KOPT-K1 (cell line): Measurements from ENCODE around the gene C6orf15.

Source experiments
- H3K27ac ChIP-seq: fragments of 200-600 bp; sonication (generic); 2 replicates; pipeline ENCODE4 v1.5.1; 2016; ENCODE audit warnings: antibody characterized with exemption, mild to moderate bottlenecking, low read depth, low read length; ENCODE audit not compliant: poor library complexity, severe bottlenecking
- H3K36me3 ChIP-seq: fragments of 200-600 bp; sonication (generic); 2 replicates; pipeline ENCODE4 v1.5.1; 2017; ENCODE audit warnings: antibody characterized with exemption, mild to moderate bottlenecking, low read length, moderate library complexity; ENCODE audit not compliant: insufficient read depth
- H3K9me3 ChIP-seq: fragments of 200-600 bp; sonication (generic); 2 replicates; pipeline ENCODE4 v1.5.1; 2017; ENCODE audit warnings: antibody characterized with exemption, low read length, mild to moderate bottlenecking; ENCODE audit not compliant: insufficient read depth, poor library complexity, severe bottlenecking

C6orf15 gene

DNA sequence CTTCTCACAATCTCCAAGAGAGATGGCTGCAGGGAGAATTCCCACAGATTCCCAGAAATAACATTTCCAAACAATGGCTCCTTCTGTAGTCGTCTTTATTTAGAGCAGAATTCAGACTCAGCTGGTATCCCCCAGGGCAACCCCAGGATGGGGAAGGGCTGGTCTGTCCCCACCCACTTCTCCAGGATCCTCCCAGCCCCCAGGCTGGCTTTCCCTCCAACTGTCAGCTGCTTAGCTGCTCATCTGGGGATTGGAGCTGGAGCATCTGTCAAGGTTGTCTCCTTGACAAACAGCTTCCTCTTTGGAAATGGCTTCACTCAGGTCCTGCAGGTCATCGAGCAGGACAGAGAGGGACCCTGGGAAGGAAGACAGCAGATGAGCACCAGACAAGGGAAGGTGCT lies 30.0 kb upstream of the C6orf15 start:
- H3K27ac ChIP-seq = no peak overlapping the region
- no peaks in the 10 kb centered on the region for H3K9me3 ChIP-seq
- peaks cover 51% of the 10 kb centered on the region for H3K36me3 ChIP-seq

DNA sequence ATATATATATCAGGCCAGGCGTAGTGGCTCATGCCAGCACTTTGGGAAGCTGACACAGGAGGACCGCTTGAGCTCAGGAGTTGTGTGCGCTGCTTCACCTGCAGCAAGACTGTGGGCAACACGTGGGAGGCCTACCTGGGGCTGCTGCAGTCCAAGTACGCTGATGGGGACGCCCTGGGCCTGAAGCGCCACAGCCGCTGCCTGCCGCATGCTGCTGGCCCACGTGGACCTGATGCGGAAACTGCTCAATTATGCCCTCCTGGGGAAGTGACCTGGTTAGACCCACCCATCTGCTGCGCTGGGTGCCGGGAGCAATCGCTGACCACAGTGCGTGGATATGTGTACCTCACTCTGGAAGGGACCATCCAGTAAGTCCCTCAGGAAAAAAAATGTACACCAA lies 28.3 kb upstream of the C6orf15 start:
- no peak overlapping the region for H3K27ac ChIP-seq
- H3K9me3 ChIP-seq = no peaks in the 10 kb centered on the region

DNA sequence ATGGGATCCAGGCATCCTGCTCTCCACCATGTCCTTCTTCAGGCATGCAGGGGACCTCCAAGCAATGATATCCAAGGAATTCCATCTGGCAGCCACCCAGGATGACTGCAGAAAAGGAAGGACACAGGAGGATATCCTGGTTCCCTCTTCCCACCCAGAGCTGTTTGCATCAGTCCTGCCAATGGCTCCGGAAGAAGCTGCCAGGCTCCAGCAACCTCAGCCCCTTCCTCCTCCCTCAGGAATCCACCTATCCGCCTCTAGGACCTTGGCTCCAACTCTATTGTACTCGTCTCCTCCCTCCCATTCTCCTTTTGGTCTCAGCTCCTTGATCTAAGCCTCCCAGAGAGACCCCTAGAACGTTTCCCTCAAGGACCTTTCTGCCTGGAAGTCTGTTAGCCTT lies 27.2 kb upstream of the C6orf15 start:
- Histone ChIP-seq H3K27ac (no peak overlapping the region), H3K9me3 (no peaks in the 10 kb centered on the region), H3K36me3 (peaks cover 24% of the 10 kb centered on the region)

More for the DNA sequence above, 28.3 kb upstream of the C6orf15 start:
- peaks cover 35% of the 10 kb centered on the region for H3K36me3 ChIP-seq

DNA sequence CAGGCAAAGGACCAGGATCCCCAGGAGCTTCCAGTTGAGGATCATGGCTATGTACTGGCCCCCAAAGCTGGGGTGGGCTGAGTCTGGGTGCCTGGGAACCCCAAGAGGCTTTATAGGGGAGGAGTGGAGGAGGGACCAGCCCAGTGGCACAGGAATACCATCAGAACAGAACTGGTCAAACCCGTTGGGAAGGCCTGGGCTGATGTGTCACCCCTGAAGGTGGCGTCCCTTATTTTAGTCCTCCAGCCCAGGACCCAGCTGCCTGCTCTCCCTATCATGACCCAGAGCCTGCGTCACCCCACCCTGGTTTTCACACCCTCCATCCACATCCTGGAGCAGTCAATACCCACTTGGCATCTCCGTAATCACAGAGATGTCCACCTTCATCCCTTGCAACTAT lies 26.6 kb upstream of the C6orf15 start, which contains the start of gene PSORS1C2:
PSORS1C2 (minus strand) TSS at position 85 of the 400 bp plus-strand sequence; CDS start at position 45, 40 bp downstream.
- Histone ChIP-seq H3K36me3 (peaks cover 18% of the 10 kb centered on the region), H3K27ac (no peak within 1 kb of the TSS)

DNA sequence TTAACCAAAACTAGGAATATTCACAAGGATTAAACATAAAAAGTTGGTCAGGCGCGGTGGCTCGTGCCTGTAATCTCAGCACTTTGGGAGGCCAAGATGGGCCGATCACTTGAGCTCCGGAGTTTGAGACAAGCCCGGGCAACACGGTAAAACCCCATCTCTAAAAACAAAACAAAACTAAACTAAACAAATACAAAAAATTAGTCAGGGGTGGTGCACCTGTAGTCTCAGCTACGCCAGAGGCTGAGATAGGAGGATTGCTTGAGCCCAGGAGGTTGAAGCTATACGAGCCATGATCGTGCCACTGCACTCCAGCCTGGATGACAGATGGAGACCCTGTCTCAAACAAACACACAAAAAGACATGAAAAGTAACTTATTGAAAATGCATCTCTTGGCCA lies 23.3 kb upstream of the C6orf15 start:
- no peaks in the 10 kb centered on the region for H3K9me3 ChIP-seq
- H3K27ac ChIP-seq = no peak overlapping the region
- no peaks in the 10 kb centered on the region for H3K36me3 ChIP-seq

More for the DNA sequence above, 26.6 kb upstream of the C6orf15 start, which contains the start of gene PSORS1C2:
- H3K9me3 ChIP-seq = no peaks in the 10 kb centered on the region

DNA sequence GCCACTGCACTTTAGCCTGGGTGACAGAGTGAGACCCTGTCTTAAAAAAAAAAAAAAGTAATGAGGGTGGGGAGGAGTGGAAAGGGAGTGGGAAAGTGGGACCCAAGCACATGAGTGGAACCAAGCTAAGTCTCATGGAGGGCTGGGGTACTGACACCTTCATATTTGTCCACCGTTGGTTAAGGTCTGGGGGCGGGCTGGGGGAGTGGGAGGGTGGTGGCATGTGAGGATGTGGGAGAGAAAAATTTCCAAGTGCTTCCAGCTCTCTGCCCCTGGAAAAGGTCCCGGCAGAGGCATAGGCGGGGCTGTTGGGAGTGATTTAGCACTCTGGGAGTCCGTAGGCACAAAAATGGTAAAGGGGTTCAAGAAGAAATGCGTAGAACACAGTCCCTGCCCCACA lies 20.4 kb upstream of the C6orf15 start:
- Histone ChIP-seq H3K9me3 (no peaks in the 10 kb centered on the region), H3K27ac (no peak overlapping the region), H3K36me3 (no peaks in the 10 kb centered on the region)

DNA sequence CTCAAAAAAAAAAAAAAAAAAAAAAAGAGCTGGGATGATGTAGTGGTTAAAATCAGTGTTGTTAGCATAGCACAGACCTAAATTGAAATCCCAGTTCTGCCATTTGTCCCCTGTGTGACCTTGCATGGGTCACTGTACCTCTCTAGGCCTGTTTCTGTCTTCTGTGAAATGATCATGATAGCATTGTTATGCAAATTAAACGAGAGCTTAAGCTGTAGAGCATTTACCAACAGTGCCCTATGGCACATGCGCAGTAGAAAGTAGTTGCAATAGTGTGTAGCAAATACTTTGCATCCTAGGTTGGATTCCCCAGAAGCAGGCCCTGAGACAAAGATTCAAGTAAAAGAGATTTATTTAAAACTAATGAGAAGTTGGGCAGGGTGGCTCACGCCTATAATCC lies 19.2 kb upstream of the C6orf15 start:
- Histone ChIP-seq H3K9me3 (no peaks in the 10 kb centered on the region), H3K36me3 (no peaks in the 10 kb centered on the region), H3K27ac (no peak overlapping the region)

DNA sequence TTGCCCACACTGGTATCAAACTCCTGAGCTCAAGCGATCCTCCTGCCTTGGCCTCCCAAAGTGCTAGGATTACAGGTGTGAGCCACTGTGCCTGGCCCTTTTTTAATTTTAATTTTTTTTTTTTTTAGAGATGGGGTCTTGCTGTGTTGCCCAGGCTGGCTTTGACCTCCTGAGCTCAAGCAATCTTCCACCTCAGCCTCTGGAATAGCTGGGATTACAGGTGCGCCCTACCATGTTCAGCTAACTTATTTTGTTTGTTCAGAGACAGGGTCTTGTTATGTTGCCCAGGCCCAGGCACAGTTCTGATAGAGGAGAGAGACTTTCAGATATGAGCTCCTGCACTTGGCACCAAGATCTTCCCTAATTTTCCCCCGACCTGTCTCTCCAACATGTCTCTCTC lies 18.4 kb upstream of the C6orf15 start:
- Histone ChIP-seq H3K36me3 (no peaks in the 10 kb centered on the region), H3K9me3 (no peaks in the 10 kb centered on the region), H3K27ac (no peak overlapping the region)

DNA sequence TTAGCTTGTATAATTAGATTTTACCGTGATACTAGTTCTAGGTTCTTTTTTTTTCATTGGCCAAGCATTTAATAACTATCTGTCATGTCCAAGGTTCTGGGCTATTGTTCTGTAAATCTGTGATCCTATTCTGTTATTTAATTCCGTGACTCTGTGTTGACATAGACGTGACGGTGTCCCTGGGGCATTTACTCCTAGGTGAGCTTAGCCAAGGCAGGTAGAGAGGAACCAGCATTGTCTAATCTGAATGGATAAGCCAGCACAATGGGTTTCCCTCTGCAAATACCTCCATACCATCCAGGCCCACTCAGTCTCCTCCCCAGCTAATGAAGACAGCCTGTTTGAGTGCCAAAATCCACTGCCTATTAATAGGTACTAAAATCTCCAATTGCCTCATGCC lies 16.8 kb upstream of the C6orf15 start:
- H3K27ac ChIP-seq = no peak overlapping the region
- H3K36me3 ChIP-seq = no peaks in the 10 kb centered on the region
- H3K9me3 ChIP-seq = no peaks in the 10 kb centered on the region

DNA sequence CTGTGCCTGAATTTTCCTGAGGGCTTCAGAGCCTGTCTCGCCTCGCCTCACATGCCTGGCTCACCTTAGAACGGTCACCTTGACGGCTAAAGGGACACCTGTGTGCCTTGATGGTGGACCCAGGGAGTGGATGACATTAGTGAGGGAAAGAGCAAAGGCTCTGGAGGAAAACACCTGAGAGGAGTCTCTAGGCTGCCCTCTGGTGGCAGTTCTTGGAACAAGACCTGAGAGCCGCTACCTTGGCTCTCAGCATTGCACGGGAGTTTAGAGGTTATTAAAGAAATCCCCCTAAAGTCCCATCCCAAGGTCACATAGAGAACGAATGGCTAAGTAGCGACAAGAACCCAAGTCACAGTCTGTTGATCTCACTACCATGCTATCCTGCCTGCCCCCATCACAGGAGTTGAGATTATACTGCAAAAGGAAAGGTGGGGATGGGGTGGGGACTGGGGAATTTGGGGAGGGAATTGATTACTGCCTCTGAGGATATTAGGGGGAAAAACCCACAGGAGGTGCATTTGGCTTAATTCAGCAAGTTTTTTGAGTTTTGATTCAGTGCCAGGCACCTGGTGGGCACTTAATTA lies 15.8 kb upstream of the C6orf15 start:
- Histone ChIP-seq H3K9me3 (no peaks in the 10 kb centered on the region), H3K27ac (no peak overlapping the region), H3K36me3 (no peaks in the 10 kb centered on the region)

DNA sequence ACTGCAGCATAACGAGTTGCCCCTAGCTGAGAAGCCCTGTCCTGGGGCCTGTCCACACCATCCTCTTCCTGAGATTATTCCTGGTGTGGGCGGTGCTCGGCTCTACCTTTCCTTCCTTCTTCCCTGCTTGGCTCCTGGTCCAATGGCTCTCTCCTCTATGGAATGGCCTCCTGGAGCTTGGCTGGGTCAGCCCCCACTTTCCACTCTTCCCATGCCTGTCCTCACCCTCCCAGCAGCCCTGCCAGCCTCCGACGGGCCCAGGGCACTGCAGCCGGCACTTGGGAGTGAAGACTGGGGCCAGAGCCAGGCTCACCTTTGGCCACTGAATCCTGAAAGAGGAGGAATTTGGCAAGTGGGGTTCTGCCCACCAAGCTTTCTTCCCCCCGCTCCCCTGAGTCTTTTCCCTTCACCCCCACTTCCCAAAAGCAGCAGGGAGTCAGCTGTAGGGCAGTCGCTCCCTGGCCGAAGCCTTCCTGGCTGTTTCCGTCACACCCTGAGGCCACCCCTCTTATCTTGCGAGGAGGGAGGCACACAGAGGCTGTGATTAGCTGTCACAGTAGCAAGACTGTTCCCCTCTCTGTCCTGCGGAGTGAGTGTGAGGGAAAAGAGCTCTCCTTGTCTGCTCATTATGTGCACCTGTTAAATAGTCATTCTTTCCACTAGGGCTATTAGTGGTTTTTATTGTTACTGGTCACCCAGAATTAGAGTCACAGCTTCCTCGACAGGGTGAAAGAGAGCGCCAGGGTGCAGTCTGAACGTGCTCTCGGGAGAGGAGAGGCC lies 14.2 kb upstream of the C6orf15 start:
- no peaks in the 10 kb centered on the region for H3K36me3 ChIP-seq
- no peak overlapping the region for H3K27ac ChIP-seq
- no peaks in the 10 kb centered on the region for H3K9me3 ChIP-seq

DNA sequence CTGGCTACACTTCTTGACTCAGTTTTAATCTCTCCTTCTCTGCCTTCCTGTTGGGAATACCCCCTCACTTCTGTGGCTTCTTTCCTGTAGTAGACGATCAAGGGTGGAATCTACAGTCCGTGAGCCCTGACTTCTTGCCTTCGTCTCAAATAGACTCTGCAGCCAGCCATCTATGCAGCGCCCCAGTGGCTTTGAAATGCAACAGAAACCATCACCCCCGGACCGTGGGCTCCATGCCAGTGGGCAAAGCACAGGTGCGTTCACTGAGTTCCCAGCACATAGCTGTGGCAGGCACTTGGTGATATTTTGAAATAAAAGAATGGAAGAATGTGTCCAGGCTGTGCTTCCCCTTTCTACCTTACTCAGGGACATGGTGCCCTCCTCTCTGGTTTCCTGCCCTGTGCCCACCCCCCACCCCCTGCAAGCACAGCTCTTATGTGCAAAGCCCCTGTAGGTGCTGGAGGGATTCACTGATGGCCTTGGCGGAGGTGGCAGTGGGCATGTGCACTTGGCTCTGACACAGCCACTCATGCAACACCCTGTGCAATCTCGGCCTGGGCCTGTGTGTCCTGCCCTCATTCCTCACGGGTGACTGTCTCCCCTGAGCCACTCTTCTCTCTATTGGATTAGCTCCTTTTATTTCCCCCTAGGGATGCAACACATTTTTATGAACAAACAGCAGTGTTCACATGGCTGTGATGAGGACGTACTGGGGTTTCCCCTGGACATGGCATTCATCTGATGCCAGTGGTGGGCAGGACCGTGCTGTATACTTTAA lies 13.4 kb upstream of the C6orf15 start:
- Histone ChIP-seq H3K27ac (no peak overlapping the region), H3K9me3 (no peaks in the 10 kb centered on the region), H3K36me3 (no peaks in the 10 kb centered on the region)

DNA sequence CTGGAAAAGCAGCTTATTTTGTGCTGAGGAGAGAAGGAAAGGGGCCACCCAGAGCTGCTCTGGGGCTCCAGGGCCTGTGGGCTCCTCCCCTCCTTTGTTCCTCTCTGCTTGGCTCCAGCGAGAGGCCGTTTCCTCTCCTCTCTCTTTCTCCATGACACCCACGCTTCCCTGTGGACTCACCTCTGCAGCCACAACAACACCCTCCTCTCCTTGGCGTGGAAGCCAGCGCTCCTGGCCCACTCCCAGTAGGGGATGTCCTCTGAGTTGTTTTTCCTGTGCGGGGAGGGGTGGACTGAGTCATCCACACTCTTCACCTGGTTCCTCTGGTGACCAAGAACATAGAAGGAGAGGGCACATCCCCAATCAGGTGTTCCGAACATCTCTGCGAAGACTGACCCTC lies 12.8 kb upstream of the C6orf15 start:
- no peaks in the 10 kb centered on the region for H3K36me3 ChIP-seq
- H3K9me3 ChIP-seq = no peaks in the 10 kb centered on the region
- H3K27ac ChIP-seq = no peak overlapping the region

DNA sequence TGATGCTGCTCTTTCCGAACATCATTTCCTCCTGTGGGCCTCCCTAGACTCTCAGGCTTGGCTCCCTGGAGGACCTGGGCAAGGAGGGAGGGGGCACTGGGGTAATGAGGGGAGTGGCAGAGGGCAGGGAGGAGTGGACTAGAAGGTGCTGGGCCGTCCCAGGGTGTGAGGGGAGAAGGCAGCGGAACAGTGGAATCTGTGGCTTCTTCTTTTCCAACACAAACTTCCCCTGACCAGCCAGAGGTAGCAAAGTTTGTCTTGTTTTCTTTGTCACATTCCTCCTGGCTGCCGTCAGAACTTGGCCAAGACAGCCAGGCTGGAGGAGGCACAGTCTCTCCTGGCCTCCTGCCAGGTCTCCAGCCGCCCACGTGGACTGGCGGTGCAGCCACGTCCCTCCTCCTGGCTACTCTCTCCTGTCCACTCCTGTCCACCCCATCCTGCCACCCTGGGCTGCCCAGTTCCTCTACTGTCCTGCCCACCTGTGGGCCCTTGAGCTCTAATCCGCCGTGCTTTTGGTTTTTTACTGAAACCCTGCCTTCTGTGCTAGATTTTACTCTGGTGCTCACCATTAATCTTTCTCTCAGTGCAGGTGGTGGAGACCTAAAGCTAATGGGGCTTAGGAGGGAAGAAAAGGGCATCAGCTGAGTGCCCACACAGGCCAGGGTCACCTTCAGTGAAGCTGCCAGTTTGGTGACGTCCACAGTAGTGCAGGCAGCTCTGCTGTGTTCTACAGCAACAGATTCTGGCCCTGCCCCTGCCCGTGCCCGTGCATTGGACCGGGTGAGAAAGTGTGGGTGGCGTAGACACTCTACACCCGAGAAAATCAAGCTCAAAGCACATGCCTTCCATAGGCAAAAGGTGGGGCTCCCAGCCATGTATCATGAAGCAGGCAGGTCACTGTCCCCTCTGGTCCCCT lies 10.7 kb upstream of the C6orf15 start:
- Histone ChIP-seq H3K36me3 (no peaks in the 10 kb centered on the region), H3K27ac (no peak overlapping the region)

More for the DNA sequence above, 10.7 kb upstream of the C6orf15 start:
- no peaks in the 10 kb centered on the region for H3K9me3 ChIP-seq
